ENCODE measurements around the gene FES.

Gene FES

DNA sequence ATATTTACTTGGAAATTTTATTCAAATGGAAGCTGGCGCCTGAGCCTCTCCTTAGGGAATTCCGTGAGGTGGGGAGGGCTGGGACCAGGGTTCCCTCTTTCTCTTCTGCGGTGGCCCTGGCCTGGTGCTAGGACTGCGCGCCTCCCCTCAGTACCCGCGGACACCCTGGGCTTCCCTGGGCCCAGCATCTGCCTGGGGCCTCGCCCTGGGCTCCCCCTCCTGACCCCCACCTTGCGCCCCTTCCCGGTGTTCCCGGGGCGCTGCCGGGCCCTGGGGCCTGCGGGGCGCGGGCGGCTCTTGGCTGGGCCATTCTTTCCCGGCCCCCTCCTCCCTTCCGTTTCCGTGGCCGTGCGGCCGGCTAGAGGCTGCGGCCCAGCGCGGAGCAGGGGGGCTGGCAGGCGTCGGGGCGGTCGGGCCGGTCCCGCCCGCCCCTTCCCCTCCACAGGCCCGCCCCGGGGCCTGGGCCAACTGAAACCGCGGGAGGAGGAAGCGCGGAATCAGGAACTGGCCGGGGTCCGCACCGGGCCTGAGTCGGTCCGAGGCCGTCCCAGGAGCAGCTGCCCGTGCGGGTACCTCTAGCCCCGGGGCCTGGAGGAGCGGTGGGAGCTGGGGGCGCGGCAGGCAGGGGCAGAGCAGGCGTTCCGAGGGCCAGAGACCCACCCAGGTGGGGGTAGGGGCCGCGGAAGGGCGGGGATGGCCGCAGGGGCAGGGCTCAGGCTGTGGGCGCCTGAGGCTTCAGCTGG lies at the start of gene FES:
FES (plus strand) TSS at position 529 of the 743 bp plus-strand sequence. CDS start 542 bp downstream, outside the sequence.
- TF ChIP-seq, protein P1, sequence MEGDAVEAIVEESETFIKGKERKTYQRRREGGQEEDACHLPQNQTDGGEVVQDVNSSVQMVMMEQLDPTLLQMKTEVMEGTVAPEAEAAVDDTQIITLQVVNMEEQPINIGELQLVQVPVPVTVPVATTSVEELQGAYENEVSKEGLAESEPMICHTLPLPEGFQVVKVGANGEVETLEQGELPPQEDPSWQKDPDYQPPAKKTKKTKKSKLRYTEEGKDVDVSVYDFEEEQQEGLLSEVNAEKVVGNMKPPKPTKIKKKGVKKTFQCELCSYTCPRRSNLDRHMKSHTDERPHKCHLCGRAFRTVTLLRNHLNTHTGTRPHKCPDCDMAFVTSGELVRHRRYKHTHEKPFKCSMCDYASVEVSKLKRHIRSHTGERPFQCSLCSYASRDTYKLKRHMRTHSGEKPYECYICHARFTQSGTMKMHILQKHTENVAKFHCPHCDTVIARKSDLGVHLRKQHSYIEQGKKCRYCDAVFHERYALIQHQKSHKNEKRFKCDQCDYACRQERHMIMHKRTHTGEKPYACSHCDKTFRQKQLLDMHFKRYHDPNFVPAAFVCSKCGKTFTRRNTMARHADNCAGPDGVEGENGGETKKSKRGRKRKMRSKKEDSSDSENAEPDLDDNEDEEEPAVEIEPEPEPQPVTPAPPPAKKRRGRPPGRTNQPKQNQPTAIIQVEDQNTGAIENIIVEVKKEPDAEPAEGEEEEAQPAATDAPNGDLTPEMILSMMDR (IDR thresholded peaks at IDR 0.05; ENCODE audit: low read depth, low read length), result no peak
- no peaks in the 10 kb centered on the region for H3K27me3 ChIP-seq (ENCODE audit: insufficient read depth, low read depth, severe bottlenecking)
- DNase-seq, result no peak
- H3K27ac ChIP-seq, result no peak within 1 kb of the TSS
- H3K9me3 ChIP-seq (ENCODE audit: severe bottlenecking), result no peaks in the 10 kb centered on the region
- H3K4me3 ChIP-seq (ENCODE audit: low read depth, low read length), result no peak within 1 kb of the TSS
- H3K36me3 ChIP-seq, result no peaks in the 10 kb centered on the region

DNA sequence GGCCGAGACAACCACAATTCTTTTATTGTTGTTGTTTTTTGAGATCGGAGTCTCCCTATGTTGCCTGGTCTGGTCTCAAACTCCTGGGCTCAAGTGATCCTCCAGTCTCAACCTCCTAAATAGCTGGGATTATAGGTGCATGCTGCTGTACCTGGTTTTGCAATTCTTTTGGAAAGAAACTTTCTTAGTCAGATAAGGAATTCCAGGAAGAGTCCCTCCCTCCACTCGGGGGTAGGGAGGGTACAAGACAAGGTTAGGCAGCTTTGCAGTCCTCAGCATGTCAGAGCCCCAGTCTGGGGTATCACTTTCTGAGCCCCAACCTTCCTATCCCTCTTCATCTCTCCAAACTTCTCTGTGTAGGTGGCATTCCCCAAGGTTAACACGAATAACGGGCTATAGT lies 49.7 kb upstream of the FES start:
- no peaks in the 10 kb centered on the region for H3K9me3 ChIP-seq (ENCODE audit: severe bottlenecking)
- TF ChIP-seq, protein P1 (IDR thresholded peaks at IDR 0.05; ENCODE audit: low read depth, low read length), result no peak
- H3K36me3 ChIP-seq, result no peaks in the 10 kb centered on the region
- H3K27ac ChIP-seq, result no peak overlapping the region
- no peak for DNase-seq
- H3K27me3 ChIP-seq (ENCODE audit: insufficient read depth, low read depth, severe bottlenecking), result no peaks in the 10 kb centered on the region
- H3K4me3 ChIP-seq (ENCODE audit: low read depth, low read length), result no peak overlapping the region

DNA sequence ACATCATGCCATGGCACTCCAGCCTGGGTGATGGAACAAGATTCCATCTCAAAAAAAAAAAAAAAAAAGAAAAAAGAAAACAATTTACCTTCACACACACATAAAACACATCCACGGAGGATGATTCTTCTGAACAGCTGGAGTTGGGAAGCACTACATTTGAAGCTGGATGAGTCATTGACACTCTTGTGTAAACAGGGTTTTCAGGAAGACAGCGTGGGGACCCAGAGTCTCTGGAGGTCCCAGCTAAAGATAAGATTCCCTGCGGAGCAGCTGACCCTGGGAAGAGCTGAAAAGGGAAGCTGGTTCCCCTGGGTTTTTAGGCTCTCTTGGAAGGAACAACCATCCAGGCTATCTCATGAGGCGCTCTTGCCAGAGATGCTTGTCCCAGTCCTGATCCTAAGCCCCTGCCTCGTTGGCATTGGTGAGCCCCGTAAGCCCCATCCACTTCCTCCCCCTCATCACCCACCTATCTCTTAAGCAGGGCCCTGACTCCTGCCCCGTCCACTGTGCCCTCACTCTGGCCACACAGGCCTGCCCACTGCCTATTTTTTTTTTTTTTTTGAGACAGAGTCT lies 47.9 kb upstream of the FES start:
- no peak overlapping the region for H3K4me3 ChIP-seq (ENCODE audit: low read depth, low read length)
- no peak for DNase-seq
- H3K27ac ChIP-seq, result no peak overlapping the region
- H3K36me3 ChIP-seq, result no peaks in the 10 kb centered on the region
- TF ChIP-seq, protein P1 (IDR thresholded peaks at IDR 0.05; ENCODE audit: low read depth, low read length), result no peak
- H3K27me3 ChIP-seq (ENCODE audit: insufficient read depth, low read depth, severe bottlenecking), result no peaks in the 10 kb centered on the region
- H3K9me3 ChIP-seq (ENCODE audit: severe bottlenecking), result no peaks in the 10 kb centered on the region

DNA sequence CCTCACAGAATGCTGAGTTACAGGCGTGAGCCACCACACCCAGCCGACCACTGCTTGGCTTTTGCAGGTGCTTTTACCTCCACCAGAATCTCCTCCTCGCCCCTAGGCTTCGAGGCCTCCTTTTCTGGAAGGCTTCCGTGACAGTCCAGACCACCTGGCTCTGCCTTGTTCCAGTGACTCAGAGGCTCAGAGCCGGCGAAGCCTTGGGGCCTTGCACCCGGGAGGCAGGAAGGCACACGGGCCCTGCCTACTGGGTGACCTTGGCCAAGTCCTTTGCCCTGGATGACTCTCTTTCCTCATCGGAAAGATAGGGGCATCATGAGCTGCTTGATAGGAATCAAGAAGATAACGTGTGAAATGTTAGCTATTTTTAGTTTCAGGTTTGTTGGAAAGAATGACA lies 47.2 kb upstream of the FES start:
- Histone ChIP-seq H3K4me3 (ENCODE audit: low read depth, low read length) (no peak overlapping the region), H3K9me3 (ENCODE audit: severe bottlenecking) (no peaks in the 10 kb centered on the region), H3K27me3 (ENCODE audit: insufficient read depth, low read depth, severe bottlenecking) (no peaks in the 10 kb centered on the region), H3K36me3 (no peaks in the 10 kb centered on the region), H3K27ac (no peak overlapping the region)
- TF ChIP-seq, protein P1 (IDR thresholded peaks at IDR 0.05; ENCODE audit: low read depth, low read length), result no peak
- DNase-seq, result no peak

DNA sequence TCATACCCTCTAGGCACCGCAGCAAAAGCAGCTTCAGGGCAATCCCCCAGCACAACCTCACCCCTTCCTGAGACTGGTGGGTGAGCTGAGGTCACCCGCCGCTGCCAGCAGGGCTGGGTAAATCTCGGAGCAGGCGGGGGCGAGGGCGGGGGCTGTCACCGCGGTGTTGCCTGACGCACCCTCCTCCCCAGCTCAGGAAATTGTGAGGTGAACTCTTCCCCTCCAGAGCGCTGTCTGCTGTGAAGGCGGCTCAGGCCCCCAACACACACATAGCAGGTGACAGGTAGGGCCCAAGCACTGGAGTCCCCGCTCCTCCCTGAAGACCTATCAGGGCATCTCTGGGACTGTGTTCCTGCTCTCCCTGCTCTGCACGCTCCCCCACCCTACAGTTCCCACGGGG lies 46.2 kb upstream of the FES start:
- H3K36me3 ChIP-seq, result no peaks in the 10 kb centered on the region
- H3K9me3 ChIP-seq (ENCODE audit: severe bottlenecking), result no peaks in the 10 kb centered on the region
- peak; percentile 58 for DNase-seq
- H3K27me3 ChIP-seq (ENCODE audit: insufficient read depth, low read depth, severe bottlenecking), result no peaks in the 10 kb centered on the region
- no peak overlapping the region for H3K4me3 ChIP-seq (ENCODE audit: low read depth, low read length)
- no peak overlapping the region for H3K27ac ChIP-seq
- TF ChIP-seq, protein P1 (IDR thresholded peaks at IDR 0.05; ENCODE audit: low read depth, low read length), result no peak
